GM12878 (cell line): ENCODE measurements around the gene INTS6. TPM values are rescaled to one million over a fixed set of nuclear protein-coding genes. Genes with fewer than 3 reads are reported as not detected.

Experiments used
- ATAC-seq: fragments of 200-7000 bp; cut with Tn5 transposase; 3 replicates; pipeline ENCODE4 v1.9.1; 2020; ENCODE audit warnings: mild to moderate bottlenecking, moderate library complexity
- BruUV-seq: library from RNA; stranded (reverse); fragments of 400-500 nt; replicated peaks from 2 replicates; lab custom pipeline; 2021; lab: Mats Ljungman, UMichigan
- CTCF ChIA-PET: fragments of 300-600 bp; sonication (Branson Sonifier 250); formaldehyde crosslinking; extraction: SDS; loops from one replicate; lab custom pipeline; 2021; ENCODE audit warnings: inconsistent platforms; lab: Yijun Ruan, JAX
- POLR2A ChIA-PET: fragments of 350-600 bp; formaldehyde crosslinking; extraction: SDS; loops from one replicate; lab custom pipeline; 2021; ENCODE audit warnings: inconsistent platforms; lab: Charles Lee
- RAD21 ChIA-PET: fragments of 300-600 bp; sonication (Branson Sonifier 250); formaldehyde crosslinking; loops from one replicate; lab custom pipeline; 2023; ENCODE audit warnings: antibody characterized with exemption; ENCODE audit not compliant: unreplicated experiment; lab: Charles Lee
- SMC1A ChIA-PET: fragments of 300-600 bp; sonication (Branson Sonifier 250); formaldehyde crosslinking; loops from one replicate; lab custom pipeline; 2023; ENCODE audit not compliant: unreplicated experiment, uncharacterized antibody; lab: Charles Lee
- DNase-seq: peaks from one replicate; pipeline ENCODE4 v3.0.0-alpha.2; 2011; ENCODE audit warnings: low read depth, low spot score
- FAIRE-seq: peaks from 3 replicates; lab custom pipeline; 2011; peaks lifted over from hg19 to GRCh38; lab: Jason Lieb, UNC
- H2AFZ ChIP-seq: 2 replicates; pipeline ENCODE4 v1.6.0; 2011; ENCODE audit warnings: low read depth, low read length, control low read depth; ENCODE audit not compliant: control insufficient read depth
- H3K27ac ChIP-seq: 2 replicates; pipeline ENCODE4 v1.5.1; 2011; ENCODE audit warnings: control low read depth; ENCODE audit not compliant: control insufficient read depth, insufficient read depth
- H3K27me3 ChIP-seq, 2 experiments: replicated peaks in 1 of 2; 2 replicates each; pipeline versions ENCODE4 v1.6.0 to v1.6.1; 2011; ENCODE audit warnings: low read length in 1 of 2; ENCODE audit not compliant: control insufficient read depth in 2 of 2, insufficient read depth in 2 of 2
- H3K36me3 ChIP-seq, 2 experiments: 2 replicates each; pipeline ENCODE4 v1.5.1; 2011; ENCODE audit warnings: low read length in 1 of 2; ENCODE audit not compliant: control insufficient read depth in 2 of 2, insufficient read depth in 2 of 2
- H3K4me1 ChIP-seq: 2 replicates; pipeline ENCODE4 v1.6.1; 2011; ENCODE audit warnings: mild to moderate bottlenecking, low read length, moderate library complexity, mixed read lengths; ENCODE audit not compliant: control insufficient read depth, insufficient read depth
- H3K4me2 ChIP-seq: 2 replicates; pipeline ENCODE4 v1.6.0; 2011; ENCODE audit warnings: control low read depth; ENCODE audit not compliant: control insufficient read depth, insufficient read depth
- H3K4me3 ChIP-seq: fragments of 200-600 bp; sonication (generic); 2 replicates; pipeline ENCODE4 v1.5.1; 2016
- H3K79me2 ChIP-seq: 2 replicates; pipeline ENCODE4 v1.6.0; 2011; ENCODE audit warnings: low read length; ENCODE audit not compliant: control insufficient read depth, insufficient read depth
- H3K9ac ChIP-seq: 2 replicates; pipeline ENCODE4 v1.8.0; 2011; ENCODE audit warnings: low read length, control low read depth, mixed read lengths; ENCODE audit not compliant: control insufficient read depth, insufficient read depth
- H3K9me3 ChIP-seq: replicated peaks from 3 replicates; pipeline ENCODE4 v1.5.1; 2011; ENCODE audit warnings: mild to moderate bottlenecking, low read length; ENCODE audit not compliant: control insufficient read depth, insufficient read depth
- H4K20me1 ChIP-seq: 2 replicates; pipeline ENCODE4 v1.6.0; 2011; ENCODE audit not compliant: control insufficient read depth, insufficient read depth
- DPF2 ChIP-seq: fragments of 450-650 bp; IDR thresholded peaks from 2 replicates; pipeline ENCODE4 v1.6.1; 2017; ENCODE audit warnings: mild to moderate bottlenecking
- EGR1 ChIP-seq, 2 experiments: IDR thresholded peaks; 1 replicate in 1 of 2; 2 replicates in 1 of 2; pipeline ENCODE4 v1.6.1; 2011 to 2012; ENCODE audit warnings: low read depth in 2 of 2, low read length in 2 of 2, borderline replicate concordance in 1 of 2, mild to moderate bottlenecking in 1 of 2, moderate library complexity in 1 of 2
- NFIC ChIP-seq: IDR thresholded peaks from 2 replicates; pipeline ENCODE4 v1.6.1; 2012; ENCODE audit warnings: low read depth, mild to moderate bottlenecking, inconsistent platforms, low read length, moderate library complexity
- PML ChIP-seq: IDR thresholded peaks from 2 replicates; pipeline ENCODE4 v1.6.1; 2012; ENCODE audit warnings: low read length, inconsistent platforms
- RCOR1 ChIP-seq: conservative IDR thresholded peaks from 2 replicates; pipeline ENCODE4 v1.6.1; 2012; ENCODE audit warnings: low read depth, low read length, improper control_type of control experiment
- WGBS: methylation state at CpG from one replicate; pipeline ENCODE4 v1.1.6; 2016; ENCODE audit warnings: low lambda C conversion rate; ENCODE audit not compliant: insufficient replicate concordance, insufficient coverage; ENCODE audit errors: missing lambda C conversion rate; 5-methylcytosine and 5-hydroxymethylcytosine counted together
- in situ Hi-C: fragments of 300-500 bp; cut with MboI; formaldehyde crosslinking; loops from 9 replicates; pipeline ENCODE4 v1.14.3; 2018; ENCODE audit warnings: mixed read lengths
- intact Hi-C: fragments of 100-400 bp; cut with micrococcal nuclease; formaldehyde crosslinking; loops from one replicate; pipeline ENCODE4 v1.14.2; 2022; ENCODE audit not compliant: unreplicated experiment
- polyA plus RNA-seq, 11 experiments: library from polyadenylated mRNA; depleted of rRNA in 4 of 11; unstranded in 6 of 11; stranded (reverse) in 5 of 11; fragments of >200 nt; fragmentation: Nextera tagmentation in 4 of 11; fragmentation: Illumina TruSeq in 1 of 11; extraction: Ambion mirVana in 4 of 11; extraction: Trizol in 1 of 11; gene quantifications; 1 replicate in 1 of 11; 2 replicates in 10 of 11; pipeline versions ENCODE4 v1.2.1 to v1.2.3, GENCODE V29; 2011 to 2016; ENCODE audit warnings: inconsistent platforms in 2 of 11, missing spikeins in 2 of 11, low read depth in 1 of 11
- total RNA-seq, 4 experiments: library from RNA; depleted of rRNA in 3 of 4; stranded (reverse); fragments of >200 nt in 3 of 4; fragmentation: Illumina TruSeq in 1 of 4; extraction: Trizol in 1 of 4; gene quantifications; 2 replicates each; pipeline versions ENCODE4 v1.2.1 to v1.2.3, GENCODE V29; 2013 to 2021
- TF ChIP-seq, protein P1 (sequence below): IDR thresholded peaks from 2 replicates; pipeline ENCODE4 v1.6.1; 2011; ENCODE audit warnings: borderline replicate concordance, low read depth, mild to moderate bottlenecking, moderate library complexity, mixed read lengths, low read length; ENCODE audit not compliant: insufficient read depth; ENCODE audit errors: extremely low read length
- TF ChIP-seq, protein P2 (sequence below): fragments of 450-650 bp; IDR thresholded peaks from 2 replicates; pipeline ENCODE4 v1.6.1; 2018; ENCODE audit warnings: mild to moderate bottlenecking, low read depth, moderate library complexity; ENCODE audit not compliant: partially characterized antibody
- TF ChIP-seq, protein P3 (sequence below): fragments of 450-650 bp; IDR thresholded peaks from 2 replicates; pipeline ENCODE4 v1.6.1; 2014; ENCODE audit warnings: mild to moderate bottlenecking

The INTS6 gene
- total and polyA plus RNA-seq, 10 of the 15 experiments (the other 5 are each of a cell fraction or from before 2014, with no cell fraction given): 7.2 to 57.7 (median 30.9) TPM

DNA sequence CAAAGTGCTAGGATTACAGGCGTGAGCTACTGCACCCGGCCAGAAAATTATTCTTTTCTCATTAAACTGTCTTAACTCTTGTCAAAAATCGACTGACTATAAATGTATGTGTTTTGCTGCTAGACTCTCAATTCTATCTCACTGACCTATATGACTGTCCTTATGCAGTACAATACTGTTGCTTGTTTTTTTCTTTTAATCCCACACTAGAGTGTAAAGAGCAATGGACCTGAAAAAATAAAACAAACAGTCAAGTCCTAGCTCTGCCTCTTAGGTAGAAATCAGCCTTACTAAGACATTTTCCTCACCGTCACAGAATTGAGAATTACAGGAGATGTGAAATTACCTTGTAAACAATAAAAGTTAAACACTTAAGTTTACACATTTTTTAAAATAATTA lies 35.1 kb downstream of the INTS6 start:
- BruUV-seq: no TSS peak
- DNase-seq (no peak), FAIRE-seq (no peak), ATAC-seq (no peak)
- SMC1A ChIA-PET: interaction anchor here (0.6 to 1.8 kb wide), 6 partner anchors 10 to 312 kb away, joined by 3 to 10 read pairs (median 3); no protein-coding TSS in a partner anchor
- Histone ChIP-seq H3K79me2 (peaks cover 64% of the 10 kb centered on the region), H3K4me3 (no peak overlapping the region), H3K9ac (no peak overlapping the region), H3K36me3 (peaks cover 0 to 16% of the 10 kb centered on the region in 2 experiments; a peak in 2 of 4 replicates), H3K4me2 (no peak overlapping the region), H4K20me1 (no peaks in the 10 kb centered on the region), H3K27ac (no peak overlapping the region), H3K27me3 (no peaks in the 10 kb centered on the region), H2AFZ (no peak overlapping the region), H3K9me3 (peaks cover 8% of the 10 kb centered on the region), H3K4me1 (peaks cover 43% of the 10 kb centered on the region)
- intact Hi-C loops: no loop called here
- TF ChIP-seq, protein P1, sequence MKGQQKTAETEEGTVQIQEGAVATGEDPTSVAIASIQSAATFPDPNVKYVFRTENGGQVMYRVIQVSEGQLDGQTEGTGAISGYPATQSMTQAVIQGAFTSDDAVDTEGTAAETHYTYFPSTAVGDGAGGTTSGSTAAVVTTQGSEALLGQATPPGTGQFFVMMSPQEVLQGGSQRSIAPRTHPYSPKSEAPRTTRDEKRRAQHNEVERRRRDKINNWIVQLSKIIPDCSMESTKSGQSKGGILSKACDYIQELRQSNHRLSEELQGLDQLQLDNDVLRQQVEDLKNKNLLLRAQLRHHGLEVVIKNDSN: no peak
- no peak for TF ChIP-seq RCOR1
- no peak for TF ChIP-seq DPF2
- no peak for TF ChIP-seq NFIC
- no peak for TF ChIP-seq PML
- TF ChIP-seq, protein P2, sequence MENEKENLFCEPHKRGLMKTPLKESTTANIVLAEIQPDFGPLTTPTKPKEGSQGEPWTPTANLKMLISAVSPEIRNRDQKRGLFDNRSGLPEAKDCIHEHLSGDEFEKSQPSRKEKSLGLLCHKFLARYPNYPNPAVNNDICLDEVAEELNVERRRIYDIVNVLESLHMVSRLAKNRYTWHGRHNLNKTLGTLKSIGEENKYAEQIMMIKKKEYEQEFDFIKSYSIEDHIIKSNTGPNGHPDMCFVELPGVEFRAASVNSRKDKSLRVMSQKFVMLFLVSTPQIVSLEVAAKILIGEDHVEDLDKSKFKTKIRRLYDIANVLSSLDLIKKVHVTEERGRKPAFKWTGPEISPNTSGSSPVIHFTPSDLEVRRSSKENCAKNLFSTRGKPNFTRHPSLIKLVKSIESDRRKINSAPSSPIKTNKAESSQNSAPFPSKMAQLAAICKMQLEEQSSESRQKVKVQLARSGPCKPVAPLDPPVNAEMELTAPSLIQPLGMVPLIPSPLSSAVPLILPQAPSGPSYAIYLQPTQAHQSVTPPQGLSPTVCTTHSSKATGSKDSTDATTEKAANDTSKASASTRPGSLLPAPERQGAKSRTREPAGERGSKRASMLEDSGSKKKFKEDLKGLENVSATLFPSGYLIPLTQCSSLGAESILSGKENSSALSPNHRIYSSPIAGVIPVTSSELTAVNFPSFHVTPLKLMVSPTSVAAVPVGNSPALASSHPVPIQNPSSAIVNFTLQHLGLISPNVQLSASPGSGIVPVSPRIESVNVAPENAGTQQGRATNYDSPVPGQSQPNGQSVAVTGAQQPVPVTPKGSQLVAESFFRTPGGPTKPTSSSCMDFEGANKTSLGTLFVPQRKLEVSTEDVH: no peak
- TF ChIP-seq, protein P3, sequence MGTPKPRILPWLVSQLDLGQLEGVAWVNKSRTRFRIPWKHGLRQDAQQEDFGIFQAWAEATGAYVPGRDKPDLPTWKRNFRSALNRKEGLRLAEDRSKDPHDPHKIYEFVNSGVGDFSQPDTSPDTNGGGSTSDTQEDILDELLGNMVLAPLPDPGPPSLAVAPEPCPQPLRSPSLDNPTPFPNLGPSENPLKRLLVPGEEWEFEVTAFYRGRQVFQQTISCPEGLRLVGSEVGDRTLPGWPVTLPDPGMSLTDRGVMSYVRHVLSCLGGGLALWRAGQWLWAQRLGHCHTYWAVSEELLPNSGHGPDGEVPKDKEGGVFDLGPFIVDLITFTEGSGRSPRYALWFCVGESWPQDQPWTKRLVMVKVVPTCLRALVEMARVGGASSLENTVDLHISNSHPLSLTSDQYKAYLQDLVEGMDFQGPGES: no peak
- no peak for TF ChIP-seq EGR1 (IDR thresholded peaks at IDR 0.05; ENCODE audit: borderline replicate concordance in 1 of 2, low read depth in 2 of 2, low read length in 2 of 2)
- RAD21 ChIA-PET: interaction anchor here (0.7 to 1.2 kb wide), 2 partner anchors 17 to 37 kb away, joined by 3 read pairs; no protein-coding TSS in a partner anchor
- CTCF ChIA-PET: interaction anchor here (1.0 kb wide), 1 partner anchor 15 kb away, joined by 3 read pairs; no protein-coding TSS in a partner anchor
- WGBS: 98% methylated on average over 4 of the region's 4 CpGs
- in situ Hi-C loops: no loop called here
- POLR2A ChIA-PET: interaction anchor here (0.6 to 1.0 kb wide), 4 partner anchors 24 to 362 kb away, joined by 4 to 8 read pairs (median 5); no protein-coding TSS in a partner anchor
